ENCODE measurements around the gene TCTN2. TPM values are rescaled to one million over a fixed set of nuclear protein-coding genes. Genes with fewer than 3 reads are reported as not detected.

TCTN2 gene
- total and polyA plus RNA-seq, 9 of the 15 experiments (the other 6 are each of a cell fraction or from before 2014, with no cell fraction given) = 0.58 to 5.5 (median 3.6) TPM

GRCh38 chr12:123743002-123743401 is 72.1 kb downstream of the TCTN2 start (continued):
- TF ChIP-seq USF2 (CRISPR knock-in tag; IDR thresholded peaks at IDR 0.05) = peak; percentile 28; the same call in 1 of the 2 replicates
- no peak for TF ChIP-seq NFIX (CRISPR knock-in tag; IDR thresholded peaks at IDR 0.05; ENCODE audit: low read depth)
- TF ChIP-seq, protein P1, sequence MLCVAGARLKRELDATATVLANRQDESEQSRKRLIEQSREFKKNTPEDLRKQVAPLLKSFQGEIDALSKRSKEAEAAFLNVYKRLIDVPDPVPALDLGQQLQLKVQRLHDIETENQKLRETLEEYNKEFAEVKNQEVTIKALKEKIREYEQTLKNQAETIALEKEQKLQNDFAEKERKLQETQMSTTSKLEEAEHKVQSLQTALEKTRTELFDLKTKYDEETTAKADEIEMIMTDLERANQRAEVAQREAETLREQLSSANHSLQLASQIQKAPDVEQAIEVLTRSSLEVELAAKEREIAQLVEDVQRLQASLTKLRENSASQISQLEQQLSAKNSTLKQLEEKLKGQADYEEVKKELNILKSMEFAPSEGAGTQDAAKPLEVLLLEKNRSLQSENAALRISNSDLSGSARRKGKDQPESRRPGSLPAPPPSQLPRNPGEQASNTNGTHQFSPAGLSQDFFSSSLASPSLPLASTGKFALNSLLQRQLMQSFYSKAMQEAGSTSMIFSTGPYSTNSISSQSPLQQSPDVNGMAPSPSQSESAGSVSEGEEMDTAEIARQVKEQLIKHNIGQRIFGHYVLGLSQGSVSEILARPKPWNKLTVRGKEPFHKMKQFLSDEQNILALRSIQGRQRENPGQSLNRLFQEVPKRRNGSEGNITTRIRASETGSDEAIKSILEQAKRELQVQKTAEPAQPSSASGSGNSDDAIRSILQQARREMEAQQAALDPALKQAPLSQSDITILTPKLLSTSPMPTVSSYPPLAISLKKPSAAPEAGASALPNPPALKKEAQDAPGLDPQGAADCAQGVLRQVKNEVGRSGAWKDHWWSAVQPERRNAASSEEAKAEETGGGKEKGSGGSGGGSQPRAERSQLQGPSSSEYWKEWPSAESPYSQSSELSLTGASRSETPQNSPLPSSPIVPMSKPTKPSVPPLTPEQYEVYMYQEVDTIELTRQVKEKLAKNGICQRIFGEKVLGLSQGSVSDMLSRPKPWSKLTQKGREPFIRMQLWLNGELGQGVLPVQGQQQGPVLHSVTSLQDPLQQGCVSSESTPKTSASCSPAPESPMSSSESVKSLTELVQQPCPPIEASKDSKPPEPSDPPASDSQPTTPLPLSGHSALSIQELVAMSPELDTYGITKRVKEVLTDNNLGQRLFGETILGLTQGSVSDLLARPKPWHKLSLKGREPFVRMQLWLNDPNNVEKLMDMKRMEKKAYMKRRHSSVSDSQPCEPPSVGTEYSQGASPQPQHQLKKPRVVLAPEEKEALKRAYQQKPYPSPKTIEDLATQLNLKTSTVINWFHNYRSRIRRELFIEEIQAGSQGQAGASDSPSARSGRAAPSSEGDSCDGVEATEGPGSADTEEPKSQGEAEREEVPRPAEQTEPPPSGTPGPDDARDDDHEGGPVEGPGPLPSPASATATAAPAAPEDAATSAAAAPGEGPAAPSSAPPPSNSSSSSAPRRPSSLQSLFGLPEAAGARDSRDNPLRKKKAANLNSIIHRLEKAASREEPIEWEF (CRISPR knock-in tag; IDR thresholded peaks at IDR 0.05) = no peak
- TF ChIP-seq L3MBTL2 (IDR thresholded peaks at IDR 0.05) = peak; percentile 59
- TF ChIP-seq NRF1 (conservative IDR thresholded peaks at IDR 0.05 in 1 of 2, IDR thresholded peaks at IDR 0.05 in 1 of 2) = no peak
- peak; percentile 67 for TF ChIP-seq SMAD4 (CRISPR knock-in tag; conservative IDR thresholded peaks at IDR 0.05)
- no peak for TF ChIP-seq ZNF124 (CRISPR knock-in tag; IDR thresholded peaks at IDR 0.05)
- peak; percentile 72 for TF ChIP-seq PKNOX1 (IDR thresholded peaks at IDR 0.05)
- TF ChIP-seq CREB1 (IDR thresholded peaks at IDR 0.05) = no peak
- TF ChIP-seq CREB1 (CRISPR knock-in tag; IDR thresholded peaks at IDR 0.05) = no peak
- no peak for TF ChIP-seq LCOR (CRISPR knock-in tag; IDR thresholded peaks at IDR 0.05)
- TF ChIP-seq PYGO2 (tag; IDR thresholded peaks at IDR 0.05) = no peak
- no peak for TF ChIP-seq THAP7 (CRISPR knock-in tag; IDR thresholded peaks at IDR 0.05)
- TF ChIP-seq ESRRB (CRISPR knock-in tag; IDR thresholded peaks at IDR 0.05; ENCODE audit: borderline replicate concordance) = no peak
- TF ChIP-seq SMAD2 (IDR thresholded peaks at IDR 0.05; ENCODE audit: low read depth, low read length) = no peak
- no peak for TF ChIP-seq ZC3H11A (IDR thresholded peaks at IDR 0.05; ENCODE audit: low read depth, low read length)
- no peak for TF ChIP-seq ZNF717 (CRISPR knock-in tag; IDR thresholded peaks at IDR 0.05)
- no peak for TF ChIP-seq ELF1 (tag; IDR thresholded peaks at IDR 0.05)
- TF ChIP-seq CBFB (CRISPR knock-in tag; IDR thresholded peaks at IDR 0.05) = no peak
- TF ChIP-seq SLC30A9 (CRISPR knock-in tag; IDR thresholded peaks at IDR 0.05) = no peak
- no peak for TF ChIP-seq HNRNPLL (IDR thresholded peaks at IDR 0.05; ENCODE audit: low read depth, low read length, poor library complexity, severe bottlenecking)
- TF ChIP-seq, protein P2, sequence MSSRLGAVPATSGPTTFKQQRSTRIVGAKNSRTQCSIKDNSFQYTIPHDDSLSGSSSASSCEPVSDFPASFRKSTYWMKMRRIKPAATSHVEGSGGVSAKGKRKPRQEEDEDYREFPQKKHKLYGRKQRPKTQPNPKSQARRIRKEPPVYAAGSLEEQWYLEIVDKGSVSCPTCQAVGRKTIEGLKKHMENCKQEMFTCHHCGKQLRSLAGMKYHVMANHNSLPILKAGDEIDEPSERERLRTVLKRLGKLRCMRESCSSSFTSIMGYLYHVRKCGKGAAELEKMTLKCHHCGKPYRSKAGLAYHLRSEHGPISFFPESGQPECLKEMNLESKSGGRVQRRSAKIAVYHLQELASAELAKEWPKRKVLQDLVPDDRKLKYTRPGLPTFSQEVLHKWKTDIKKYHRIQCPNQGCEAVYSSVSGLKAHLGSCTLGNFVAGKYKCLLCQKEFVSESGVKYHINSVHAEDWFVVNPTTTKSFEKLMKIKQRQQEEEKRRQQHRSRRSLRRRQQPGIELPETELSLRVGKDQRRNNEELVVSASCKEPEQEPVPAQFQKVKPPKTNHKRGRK (tag; IDR thresholded peaks at IDR 0.05) = no peak

Measured in K562 (cell line).